Omental fat pad (tissue), 4 donors: ENCODE data around the gene CELSR1. TPM values are rescaled to one million over a fixed set of nuclear protein-coding genes. Genes with fewer than 3 reads are reported as not detected.

Experiments
- ATAC-seq: fragments of 150-250 bp; one replicate; pipeline ENCODE4 v1.9.1; 2016; ENCODE audit warnings: mild to moderate bottlenecking, moderate library complexity; ENCODE audit not compliant: low FRiP score
- DNase-seq: peaks from one replicate; pipeline ENCODE4 v3.0.0-alpha.2; 2019; ENCODE audit warnings: low spot score
- total RNA-seq, 4 donors: library from RNA; depleted of rRNA; stranded (reverse); fragments of >200 nt; gene quantifications; one replicate each; pipeline ENCODE4 v1.1.0, GENCODE V29; 2016
- TF ChIP-seq, protein P1 (sequence below), 3 donors: fragments of 450-650 bp; IDR thresholded peaks; one replicate each; pipeline ENCODE4 v1.5.1; 2016 to 2017; ENCODE audit warnings: antibody characterized with exemption in 3 of 3, mild to moderate bottlenecking in 3 of 3, moderate library complexity in 2 of 3

CELSR1 gene, protein sequence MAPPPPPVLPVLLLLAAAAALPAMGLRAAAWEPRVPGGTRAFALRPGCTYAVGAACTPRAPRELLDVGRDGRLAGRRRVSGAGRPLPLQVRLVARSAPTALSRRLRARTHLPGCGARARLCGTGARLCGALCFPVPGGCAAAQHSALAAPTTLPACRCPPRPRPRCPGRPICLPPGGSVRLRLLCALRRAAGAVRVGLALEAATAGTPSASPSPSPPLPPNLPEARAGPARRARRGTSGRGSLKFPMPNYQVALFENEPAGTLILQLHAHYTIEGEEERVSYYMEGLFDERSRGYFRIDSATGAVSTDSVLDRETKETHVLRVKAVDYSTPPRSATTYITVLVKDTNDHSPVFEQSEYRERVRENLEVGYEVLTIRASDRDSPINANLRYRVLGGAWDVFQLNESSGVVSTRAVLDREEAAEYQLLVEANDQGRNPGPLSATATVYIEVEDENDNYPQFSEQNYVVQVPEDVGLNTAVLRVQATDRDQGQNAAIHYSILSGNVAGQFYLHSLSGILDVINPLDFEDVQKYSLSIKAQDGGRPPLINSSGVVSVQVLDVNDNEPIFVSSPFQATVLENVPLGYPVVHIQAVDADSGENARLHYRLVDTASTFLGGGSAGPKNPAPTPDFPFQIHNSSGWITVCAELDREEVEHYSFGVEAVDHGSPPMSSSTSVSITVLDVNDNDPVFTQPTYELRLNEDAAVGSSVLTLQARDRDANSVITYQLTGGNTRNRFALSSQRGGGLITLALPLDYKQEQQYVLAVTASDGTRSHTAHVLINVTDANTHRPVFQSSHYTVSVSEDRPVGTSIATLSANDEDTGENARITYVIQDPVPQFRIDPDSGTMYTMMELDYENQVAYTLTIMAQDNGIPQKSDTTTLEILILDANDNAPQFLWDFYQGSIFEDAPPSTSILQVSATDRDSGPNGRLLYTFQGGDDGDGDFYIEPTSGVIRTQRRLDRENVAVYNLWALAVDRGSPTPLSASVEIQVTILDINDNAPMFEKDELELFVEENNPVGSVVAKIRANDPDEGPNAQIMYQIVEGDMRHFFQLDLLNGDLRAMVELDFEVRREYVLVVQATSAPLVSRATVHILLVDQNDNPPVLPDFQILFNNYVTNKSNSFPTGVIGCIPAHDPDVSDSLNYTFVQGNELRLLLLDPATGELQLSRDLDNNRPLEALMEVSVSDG (N-terminal part only)
- 1 to 10 TPM; 1.3 to 5.9 (median 2.7) TPM for total RNA-seq

DNA sequence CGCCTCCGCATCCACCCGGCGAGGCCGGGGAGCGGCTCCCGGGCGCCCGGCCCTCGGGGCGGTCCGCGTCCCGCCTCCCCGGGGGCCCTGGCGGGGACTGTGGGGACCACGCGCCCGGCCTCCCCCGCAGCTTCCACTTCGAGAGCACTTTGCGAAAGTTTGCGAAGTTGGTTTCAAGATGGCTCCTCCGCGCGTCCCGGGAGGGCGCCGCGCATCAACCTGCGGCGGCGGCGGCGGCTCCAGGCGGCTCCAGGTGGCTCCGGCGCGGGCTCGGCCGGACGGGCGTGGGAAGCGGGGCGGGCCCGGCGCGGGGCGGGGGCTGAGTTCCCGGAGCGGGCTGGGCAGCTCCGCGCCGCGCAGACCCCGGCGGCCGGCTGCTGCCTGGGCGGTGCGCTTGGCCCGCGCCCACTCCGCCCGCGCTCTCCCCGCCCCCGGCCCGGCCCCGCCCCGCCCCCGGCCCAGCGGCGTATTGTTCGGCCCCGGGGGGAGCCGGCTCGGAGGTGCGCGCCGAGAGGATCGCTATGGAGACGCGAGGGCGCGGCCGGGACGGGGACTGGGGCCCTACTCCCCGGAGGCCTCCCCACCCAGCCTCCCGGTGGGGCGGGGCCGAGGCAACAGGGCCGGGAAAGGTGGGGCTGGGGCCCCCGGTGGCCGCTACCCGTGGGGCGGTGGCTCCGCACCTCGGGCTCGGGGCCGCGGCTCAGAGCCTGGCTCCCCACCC is at the start of gene CELSR1:
CELSR1 (minus strand) TSS at position 396 of the 721 bp plus-strand sequence. CDS start 450 bp downstream, outside the sequence.
- ATAC-seq, result peak; percentile 53
- no peak for DNase-seq
- TF ChIP-seq, protein P1, sequence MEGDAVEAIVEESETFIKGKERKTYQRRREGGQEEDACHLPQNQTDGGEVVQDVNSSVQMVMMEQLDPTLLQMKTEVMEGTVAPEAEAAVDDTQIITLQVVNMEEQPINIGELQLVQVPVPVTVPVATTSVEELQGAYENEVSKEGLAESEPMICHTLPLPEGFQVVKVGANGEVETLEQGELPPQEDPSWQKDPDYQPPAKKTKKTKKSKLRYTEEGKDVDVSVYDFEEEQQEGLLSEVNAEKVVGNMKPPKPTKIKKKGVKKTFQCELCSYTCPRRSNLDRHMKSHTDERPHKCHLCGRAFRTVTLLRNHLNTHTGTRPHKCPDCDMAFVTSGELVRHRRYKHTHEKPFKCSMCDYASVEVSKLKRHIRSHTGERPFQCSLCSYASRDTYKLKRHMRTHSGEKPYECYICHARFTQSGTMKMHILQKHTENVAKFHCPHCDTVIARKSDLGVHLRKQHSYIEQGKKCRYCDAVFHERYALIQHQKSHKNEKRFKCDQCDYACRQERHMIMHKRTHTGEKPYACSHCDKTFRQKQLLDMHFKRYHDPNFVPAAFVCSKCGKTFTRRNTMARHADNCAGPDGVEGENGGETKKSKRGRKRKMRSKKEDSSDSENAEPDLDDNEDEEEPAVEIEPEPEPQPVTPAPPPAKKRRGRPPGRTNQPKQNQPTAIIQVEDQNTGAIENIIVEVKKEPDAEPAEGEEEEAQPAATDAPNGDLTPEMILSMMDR (IDR thresholded peaks at IDR 0.05), result no peak

DNA sequence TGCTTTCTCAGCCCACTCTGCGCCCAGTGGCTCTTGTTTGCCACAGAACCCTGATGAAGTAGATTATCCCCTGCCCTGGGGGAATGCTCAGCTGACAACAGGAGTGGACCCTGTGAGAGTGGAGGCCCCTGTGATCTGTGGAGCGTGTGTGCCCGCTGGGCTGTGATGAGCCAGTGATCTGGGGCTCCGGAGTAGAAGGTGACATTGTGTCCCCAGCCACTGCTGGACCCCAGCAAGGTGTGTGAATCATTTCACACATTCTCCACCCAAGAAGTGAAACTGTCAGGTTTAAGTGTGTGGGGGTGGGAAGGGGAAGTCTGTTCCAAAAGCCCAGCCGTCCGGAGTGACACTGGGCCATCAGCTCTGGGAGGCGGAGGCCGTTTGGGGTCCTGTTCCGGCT is 49.6 kb upstream of the CELSR1 start:
- TF ChIP-seq, protein P1 (IDR thresholded peaks at IDR 0.05), result no peak
- no peak for DNase-seq
- no peak for ATAC-seq

DNA sequence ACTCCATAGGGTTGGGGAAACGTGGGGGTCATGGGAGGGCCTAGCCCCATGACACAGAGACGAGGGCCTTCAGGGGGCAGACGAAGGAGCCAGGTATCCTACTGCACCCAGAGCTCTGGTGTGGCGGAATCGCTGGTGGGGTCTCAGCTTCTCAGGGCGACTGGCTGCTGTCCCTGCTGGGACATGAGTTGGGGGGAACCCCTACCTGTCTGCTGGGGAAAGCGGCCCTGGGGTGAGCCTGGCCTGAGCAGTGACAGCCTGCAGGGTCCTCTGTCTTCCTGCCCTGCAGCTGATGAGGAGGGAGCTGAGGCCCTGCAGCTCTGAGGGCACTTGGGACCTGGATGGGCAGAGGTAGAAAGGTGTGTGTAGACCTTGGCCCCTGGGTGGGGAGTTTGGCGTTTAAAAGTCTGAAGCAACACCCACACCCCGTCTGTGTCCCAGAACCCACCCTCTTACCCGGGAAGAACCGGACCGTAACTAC is 49.2 kb upstream of the CELSR1 start:
- no peak for ATAC-seq
- no peak for DNase-seq
- TF ChIP-seq, protein P1 (IDR thresholded peaks at IDR 0.05), result no peak

DNA sequence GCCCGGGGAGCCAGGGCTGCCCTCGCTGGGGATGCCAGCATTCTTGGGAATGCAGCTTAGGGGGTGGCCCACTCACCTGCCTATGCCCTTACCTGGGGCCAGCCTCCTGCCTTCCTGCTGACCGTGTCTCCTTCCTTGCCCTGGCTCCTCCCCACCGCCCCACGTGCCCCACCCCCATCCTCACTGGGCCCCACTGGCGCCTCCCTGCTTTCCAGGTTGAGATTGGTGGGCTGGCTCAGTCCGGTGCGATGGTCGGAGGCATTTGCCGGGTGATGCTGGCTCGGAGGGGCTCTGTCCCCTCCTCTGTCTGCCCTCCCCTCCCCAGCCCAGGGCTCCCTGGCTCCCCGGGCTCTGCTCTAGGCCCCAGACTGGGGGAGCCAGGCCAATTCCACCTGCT is 48.7 kb upstream of the CELSR1 start:
- no peak for ATAC-seq
- TF ChIP-seq, protein P1 (IDR thresholded peaks at IDR 0.05), result no peak
- DNase-seq, result no peak

DNA sequence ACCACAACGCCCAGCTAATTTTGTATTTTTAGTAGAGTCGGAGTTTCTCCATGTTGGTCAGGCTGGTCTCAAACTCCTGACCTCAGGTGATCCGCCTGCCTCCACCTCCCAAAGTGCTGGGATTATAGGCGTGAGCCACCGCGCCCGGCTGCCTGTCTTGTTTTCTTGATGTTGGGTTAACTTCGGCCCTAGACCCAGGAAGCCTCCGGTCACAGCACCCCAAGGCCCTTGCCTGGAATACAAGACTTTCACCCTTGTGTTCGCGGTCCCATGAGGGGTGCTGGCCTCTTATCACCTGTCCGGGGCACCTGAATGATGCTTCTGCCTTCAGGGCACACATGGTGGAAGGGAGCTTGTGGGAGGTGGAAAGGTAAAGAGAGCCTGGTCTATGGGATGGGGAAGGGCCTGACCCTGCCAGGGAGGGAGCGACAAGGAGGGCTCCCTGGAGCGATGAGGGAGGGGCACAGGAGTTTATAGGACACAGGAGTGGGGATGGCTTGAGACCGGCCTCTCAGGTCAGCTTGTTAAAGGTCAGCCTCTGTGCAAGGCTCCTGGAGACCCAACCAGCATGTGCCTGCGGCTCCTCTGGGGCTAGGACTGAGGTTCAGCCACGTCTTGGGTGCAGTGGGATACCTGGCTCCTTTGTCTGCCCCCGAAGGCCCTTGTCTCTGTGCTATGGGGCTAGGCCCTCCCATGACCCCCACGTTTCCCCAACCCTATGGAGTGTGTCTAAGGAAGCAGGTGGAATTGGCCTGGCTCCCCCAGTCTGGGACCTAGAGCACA is 48.1 kb upstream of the CELSR1 start:
- DNase-seq (no peak), ATAC-seq (no peak)
- TF ChIP-seq, protein P1 (IDR thresholded peaks at IDR 0.05), result no peak
